GM12864 (cell line): ENCODE results near the gene CREBRF.

Source experiments
- DNase-seq: peaks from one replicate; pipeline ENCODE4 v3.0.0-alpha.2; 2011; ENCODE audit warnings: low read depth
- H3K4me3 ChIP-seq: 2 replicates; pipeline ENCODE4 v1.5.1; 2011; ENCODE audit warnings: mild to moderate bottlenecking, low read depth, low read length, control low read depth
- TF ChIP-seq, protein P1 (sequence below): IDR thresholded peaks from 2 replicates; pipeline ENCODE4 v1.5.1; 2011; ENCODE audit warnings: low read depth, mild to moderate bottlenecking, moderate library complexity, low read length, control low read depth, inconsistent platforms; ENCODE audit errors: missing control alignments

CREBRF gene

DNA sequence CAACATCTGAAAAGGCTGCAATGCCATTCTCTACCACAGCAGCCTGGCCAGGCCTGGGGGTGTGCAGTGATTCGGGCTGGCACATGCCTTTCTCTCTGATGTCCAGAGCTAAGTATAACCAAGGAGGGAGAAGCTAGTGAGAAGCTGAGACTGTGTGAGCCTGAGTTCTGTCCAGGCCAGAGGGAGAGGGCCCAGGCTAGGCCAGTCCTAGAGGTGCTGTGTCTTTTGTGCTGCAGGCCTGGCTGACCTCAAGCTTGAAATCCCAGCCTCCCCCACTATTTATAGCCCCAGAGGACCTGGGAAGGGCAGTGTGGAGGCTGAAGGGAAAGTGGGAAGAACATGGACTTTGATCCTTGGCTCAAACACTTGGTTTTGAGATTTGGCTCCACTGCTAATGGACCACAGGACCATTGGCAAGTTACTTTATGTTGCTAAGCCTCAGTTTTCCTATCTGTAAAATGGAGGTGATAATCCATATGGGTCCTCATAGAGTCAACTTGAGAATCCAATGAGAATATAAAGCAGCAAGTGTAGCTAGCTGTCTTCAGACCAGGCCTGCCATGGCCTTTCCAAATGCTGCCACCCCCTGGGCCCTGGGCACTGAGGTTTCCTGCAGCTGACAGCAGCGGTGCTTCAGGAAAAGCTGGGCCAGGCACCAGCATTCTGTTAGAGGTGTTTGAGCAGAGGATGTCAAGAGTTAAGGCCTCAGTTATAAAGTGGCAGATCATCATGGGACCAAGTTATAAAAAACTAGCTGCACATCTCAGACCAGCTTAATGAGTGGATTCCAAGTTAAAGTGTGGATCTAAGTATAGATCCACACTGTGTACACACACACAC is 109.2 kb downstream of the CREBRF start:
- TF ChIP-seq, protein P1, sequence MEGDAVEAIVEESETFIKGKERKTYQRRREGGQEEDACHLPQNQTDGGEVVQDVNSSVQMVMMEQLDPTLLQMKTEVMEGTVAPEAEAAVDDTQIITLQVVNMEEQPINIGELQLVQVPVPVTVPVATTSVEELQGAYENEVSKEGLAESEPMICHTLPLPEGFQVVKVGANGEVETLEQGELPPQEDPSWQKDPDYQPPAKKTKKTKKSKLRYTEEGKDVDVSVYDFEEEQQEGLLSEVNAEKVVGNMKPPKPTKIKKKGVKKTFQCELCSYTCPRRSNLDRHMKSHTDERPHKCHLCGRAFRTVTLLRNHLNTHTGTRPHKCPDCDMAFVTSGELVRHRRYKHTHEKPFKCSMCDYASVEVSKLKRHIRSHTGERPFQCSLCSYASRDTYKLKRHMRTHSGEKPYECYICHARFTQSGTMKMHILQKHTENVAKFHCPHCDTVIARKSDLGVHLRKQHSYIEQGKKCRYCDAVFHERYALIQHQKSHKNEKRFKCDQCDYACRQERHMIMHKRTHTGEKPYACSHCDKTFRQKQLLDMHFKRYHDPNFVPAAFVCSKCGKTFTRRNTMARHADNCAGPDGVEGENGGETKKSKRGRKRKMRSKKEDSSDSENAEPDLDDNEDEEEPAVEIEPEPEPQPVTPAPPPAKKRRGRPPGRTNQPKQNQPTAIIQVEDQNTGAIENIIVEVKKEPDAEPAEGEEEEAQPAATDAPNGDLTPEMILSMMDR = no peak
- DNase-seq = no peak
- no peak overlapping the region for H3K4me3 ChIP-seq

DNA sequence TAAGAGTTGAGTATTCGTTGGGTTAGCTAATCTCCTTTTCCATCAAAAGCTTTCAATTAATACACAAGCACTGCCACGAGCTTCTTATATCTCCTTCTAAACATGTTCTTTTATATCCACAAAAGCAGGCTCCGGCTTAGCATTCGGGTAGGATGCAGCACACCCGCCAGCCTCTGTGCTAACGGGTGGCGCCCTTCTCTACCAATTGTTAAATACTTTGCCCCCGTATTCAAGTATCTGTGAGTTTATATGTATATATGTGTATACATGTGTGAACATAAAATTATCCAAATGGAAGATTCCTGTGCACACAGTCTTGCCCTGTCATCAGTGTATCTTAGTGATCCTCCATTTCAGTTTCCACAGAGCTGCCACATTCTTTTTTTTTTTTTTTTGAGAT is 116.0 kb downstream of the CREBRF start:
- TF ChIP-seq, protein P1 = no peak
- no peak overlapping the region for H3K4me3 ChIP-seq
- no peak for DNase-seq

DNA sequence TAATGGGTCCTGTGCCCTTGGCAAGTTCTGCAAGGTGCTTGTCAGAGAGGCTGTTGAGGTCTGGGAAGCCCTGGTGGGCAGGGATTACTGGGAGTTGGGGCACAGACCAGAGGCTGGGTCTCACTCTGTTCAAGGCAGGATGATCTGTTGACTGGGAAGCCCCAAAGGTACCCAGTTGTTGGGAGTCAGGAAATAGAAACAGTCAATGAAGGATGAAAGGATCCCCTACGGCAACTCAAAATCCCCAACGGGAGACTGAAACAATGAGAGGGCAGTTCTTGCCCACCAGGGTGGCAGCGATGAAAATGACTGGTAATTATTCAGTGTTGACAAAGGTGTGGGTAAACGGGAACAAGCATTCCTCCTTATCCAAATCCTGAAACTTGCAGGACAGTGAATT is 119.4 kb downstream of the CREBRF start:
- DNase-seq = no peak
- TF ChIP-seq, protein P1 = no peak
- no peak overlapping the region for H3K4me3 ChIP-seq

DNA sequence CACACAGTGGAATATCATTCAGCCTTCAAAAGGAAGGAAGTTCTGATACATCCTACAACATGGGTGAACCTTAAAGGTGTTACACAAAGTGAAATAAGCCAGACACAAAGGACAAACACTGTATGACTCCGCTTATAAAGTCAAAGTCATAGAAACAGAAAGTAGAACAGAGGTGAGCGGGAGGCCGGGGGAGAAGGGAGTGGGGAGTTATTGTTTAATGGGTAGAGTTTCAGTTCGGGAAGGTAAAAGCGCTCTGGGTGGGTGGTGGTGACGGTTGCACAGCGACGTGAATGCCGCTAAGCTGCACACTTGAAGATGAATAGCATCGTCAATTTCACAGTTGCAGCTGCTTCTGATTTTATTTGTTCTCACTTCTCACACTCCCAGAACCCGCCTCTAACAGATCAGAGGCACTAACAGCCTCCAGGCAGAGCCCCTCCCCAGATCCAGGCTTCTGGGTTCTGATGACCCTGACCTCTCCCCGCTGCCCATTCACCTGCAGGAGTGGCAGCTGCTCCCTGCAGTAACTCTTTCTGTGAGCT is 122.3 kb downstream of the CREBRF start:
- TF ChIP-seq, protein P1 = no peak
- no peak overlapping the region for H3K4me3 ChIP-seq
- no peak for DNase-seq

DNA sequence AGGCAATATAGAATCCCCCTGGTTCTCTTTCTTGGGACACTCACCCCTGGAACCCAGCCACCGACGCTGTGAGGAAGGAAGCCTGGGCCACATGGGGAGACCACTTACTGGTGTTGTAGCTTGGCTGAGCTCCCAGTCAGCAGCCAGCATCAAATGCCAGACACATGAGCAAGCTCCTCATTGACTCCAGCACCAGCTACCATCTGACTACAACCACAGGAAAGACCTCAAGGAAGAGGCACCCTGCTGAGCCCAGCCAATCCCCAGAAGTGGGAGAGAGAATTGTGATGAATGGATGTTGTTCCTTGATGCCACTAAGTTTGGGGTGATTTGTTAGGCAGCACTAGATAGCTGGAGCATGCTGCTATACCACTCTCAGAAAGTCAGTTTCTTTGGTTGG is 124.2 kb downstream of the CREBRF start:
- TF ChIP-seq, protein P1 = no peak
- no peak overlapping the region for H3K4me3 ChIP-seq
- DNase-seq = no peak

DNA sequence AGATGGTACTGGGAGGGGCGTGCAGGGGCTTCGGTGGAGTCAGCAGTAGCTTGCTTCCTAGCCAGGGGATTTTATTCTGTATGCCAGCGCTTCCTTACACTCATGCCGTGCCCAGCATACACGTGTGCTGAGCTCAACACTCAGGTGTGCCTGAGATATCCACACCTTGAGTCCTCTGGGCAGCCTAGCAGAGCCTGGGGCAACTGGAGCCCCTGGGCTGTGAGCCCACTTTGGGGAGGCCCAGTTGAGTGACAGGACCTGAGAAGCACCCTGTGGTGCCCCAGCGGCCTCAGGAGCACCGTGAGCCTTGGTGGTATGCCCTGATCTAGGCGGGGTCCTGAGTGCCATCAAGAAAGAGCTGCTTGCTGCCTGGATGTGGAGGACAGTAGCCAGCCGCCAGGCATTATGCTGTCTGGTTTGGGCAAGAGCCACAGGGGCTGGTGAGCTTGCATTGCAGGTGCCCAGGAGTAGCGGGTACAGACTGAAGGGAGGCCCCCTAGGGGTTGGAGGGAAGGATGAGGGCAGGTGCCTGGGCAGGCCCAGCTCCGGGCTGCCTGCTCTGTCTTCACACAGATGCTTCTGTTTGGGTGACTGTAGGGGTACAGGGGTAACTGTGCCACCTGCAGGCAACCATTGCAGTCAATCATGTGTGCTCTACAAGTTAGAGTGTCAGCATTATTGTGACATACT is 131.0 kb downstream of the CREBRF start:
- H3K4me3 ChIP-seq = no peak overlapping the region
- TF ChIP-seq, protein P1 = peak; percentile 52
- DNase-seq = no peak

DNA sequence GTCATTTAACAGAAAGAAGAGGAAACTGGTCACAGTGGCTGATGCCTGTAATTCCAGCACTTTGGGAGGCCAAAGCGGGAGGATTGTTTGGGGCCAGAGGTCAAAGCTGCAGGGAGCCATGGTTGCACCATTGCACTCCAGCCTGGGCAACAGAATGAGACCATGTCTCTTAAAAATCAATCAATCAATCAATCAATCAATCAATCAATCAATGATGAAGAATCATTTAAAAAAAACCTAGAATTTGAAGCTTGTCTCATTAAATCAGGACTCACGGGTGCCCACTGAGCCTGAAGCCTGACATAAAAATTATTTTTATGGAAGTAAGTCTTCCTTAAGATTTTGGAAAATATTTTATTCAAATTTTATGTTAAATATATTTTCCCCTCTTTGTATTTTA is 132.1 kb downstream of the CREBRF start:
- DNase-seq = no peak
- no peak overlapping the region for H3K4me3 ChIP-seq
- TF ChIP-seq, protein P1 = no peak
